ENCODE measurements around the gene CDIP1.

CDIP1 gene

DNA sequence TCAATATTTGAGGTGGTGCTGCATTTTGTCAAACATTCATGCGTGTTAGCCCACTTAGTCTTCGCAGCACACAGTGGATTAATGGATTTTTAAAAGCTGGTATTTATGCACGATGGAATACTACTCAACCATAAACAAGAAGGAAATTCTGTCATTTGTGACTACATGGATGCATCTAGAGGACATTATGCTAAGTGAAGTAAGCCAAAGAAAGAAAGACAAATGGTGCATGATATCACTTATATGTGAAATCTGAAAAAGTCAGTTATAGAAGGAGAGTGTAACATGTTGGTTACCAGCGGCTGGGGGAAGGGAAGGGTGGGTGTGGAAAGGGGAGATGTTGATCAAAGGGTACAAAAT, 39.4 kb downstream of the CDIP1 start:
- no peak overlapping the region for H3K9ac ChIP-seq (ENCODE audit: low read length)
- no peaks in the 10 kb centered on the region for H3K9me3 ChIP-seq (ENCODE audit: control insufficient read depth, low read length)
- H3K4me1 ChIP-seq (ENCODE audit: control insufficient read depth, insufficient read depth, low read length): peaks cover 71% of the 10 kb centered on the region
- H3K36me3 ChIP-seq (ENCODE audit: control insufficient read depth, insufficient read depth, low read length, severe bottlenecking): peaks cover 13% of the 10 kb centered on the region
- no peak overlapping the region for H3K4me3 ChIP-seq (ENCODE audit: low read length)
- DNase-seq (ENCODE audit: low read depth): no peak
- H3K27me3 ChIP-seq (replicated peaks; ENCODE audit: control insufficient read depth, insufficient read depth, low read length): no peaks in the 10 kb centered on the region

DNA sequence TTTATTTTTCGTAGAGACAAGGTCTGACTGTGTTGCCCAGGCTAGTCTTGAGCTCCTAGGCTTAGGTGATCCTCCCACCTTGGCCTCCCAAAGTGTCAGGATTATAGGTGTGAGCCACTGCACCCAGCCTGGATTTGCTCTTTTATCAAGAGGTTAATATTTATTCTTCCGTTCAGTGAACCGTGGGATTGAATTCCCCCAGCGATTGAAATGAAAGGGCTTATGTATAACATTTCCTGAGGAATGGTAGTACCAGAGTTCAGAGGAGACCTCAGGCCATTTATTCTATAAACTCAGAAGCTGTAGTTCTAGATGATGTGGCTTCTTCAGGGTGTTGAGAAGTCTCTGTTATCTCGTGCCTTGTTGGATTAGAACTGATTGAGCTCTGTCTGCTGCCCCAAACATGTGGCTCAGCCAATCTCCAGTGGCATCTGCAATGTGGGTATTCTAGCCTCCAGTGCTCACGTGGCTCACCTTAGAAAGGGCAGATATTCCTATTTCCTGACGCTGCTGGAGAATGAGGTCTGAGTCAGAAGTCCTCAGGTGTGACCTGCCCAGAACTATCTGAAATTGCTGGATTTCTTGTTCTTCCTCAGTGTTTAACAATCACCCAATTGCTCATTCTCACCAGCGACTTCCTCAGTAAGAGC, 39.9 kb downstream of the CDIP1 start:
- H3K9me3 ChIP-seq (ENCODE audit: control insufficient read depth, low read length): no peaks in the 10 kb centered on the region
- H3K27me3 ChIP-seq (replicated peaks; ENCODE audit: control insufficient read depth, insufficient read depth, low read length): no peaks in the 10 kb centered on the region
- no peak for DNase-seq (ENCODE audit: low read depth)
- H3K9ac ChIP-seq (ENCODE audit: low read length): no peak overlapping the region
- peaks cover 67% of the 10 kb centered on the region for H3K4me1 ChIP-seq (ENCODE audit: control insufficient read depth, insufficient read depth, low read length)
- H3K36me3 ChIP-seq (ENCODE audit: control insufficient read depth, insufficient read depth, low read length, severe bottlenecking): peaks cover 14% of the 10 kb centered on the region
- no peak overlapping the region for H3K4me3 ChIP-seq (ENCODE audit: low read length)

DNA sequence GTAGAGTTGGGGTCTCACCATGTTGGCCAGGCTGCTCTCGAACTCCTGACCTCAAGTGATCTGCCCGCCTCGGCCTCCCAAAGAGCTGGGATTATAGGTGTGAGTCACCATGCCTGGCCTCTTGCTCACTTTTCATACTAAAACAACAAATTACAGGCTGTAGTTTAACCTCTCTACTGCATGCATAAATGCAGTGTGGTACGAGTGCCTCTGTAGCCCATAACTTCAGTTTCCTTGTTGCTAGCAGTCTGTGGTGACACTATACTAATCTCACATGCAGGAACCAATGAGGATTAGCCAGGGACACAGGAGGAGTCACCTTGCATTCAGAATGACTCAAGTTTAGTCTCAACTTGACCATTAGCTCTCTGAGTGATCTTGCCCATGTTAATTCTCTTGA, 42.3 kb downstream of the CDIP1 start:
- no peaks in the 10 kb centered on the region for H3K9me3 ChIP-seq (ENCODE audit: control insufficient read depth, low read length)
- H3K9ac ChIP-seq (ENCODE audit: low read length): no peak overlapping the region
- H3K27me3 ChIP-seq (replicated peaks; ENCODE audit: control insufficient read depth, insufficient read depth, low read length): no peaks in the 10 kb centered on the region
- peaks cover 17% of the 10 kb centered on the region for H3K36me3 ChIP-seq (ENCODE audit: control insufficient read depth, insufficient read depth, low read length, severe bottlenecking)
- peak; percentile 25 for DNase-seq (ENCODE audit: low read depth)
- no peak overlapping the region for H3K4me3 ChIP-seq (ENCODE audit: low read length)
- H3K4me1 ChIP-seq (ENCODE audit: control insufficient read depth, insufficient read depth, low read length): peaks cover 58% of the 10 kb centered on the region

DNA sequence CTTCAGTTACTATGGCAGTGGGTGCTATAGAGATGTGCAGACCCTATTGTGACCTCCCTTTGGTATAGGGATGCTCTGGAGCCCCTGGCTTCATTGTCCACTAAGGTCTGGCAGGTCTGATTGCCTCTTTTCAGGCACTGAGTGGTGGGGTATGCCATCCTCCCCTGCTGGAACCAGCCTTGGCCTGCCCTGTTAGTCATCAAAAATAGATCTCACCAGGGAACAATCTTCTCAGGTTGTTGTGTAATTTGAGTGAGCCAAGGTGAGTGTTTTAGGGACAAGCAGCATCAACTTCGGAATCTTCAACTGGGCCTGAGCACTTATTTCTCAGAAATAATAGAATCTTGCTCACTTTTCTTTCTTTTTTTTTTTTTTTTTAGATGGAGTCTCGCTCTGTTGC, 42.8 kb downstream of the CDIP1 start:
- Histone ChIP-seq H3K9ac (ENCODE audit: low read length) (no peak overlapping the region), H3K9me3 (ENCODE audit: control insufficient read depth, low read length) (no peaks in the 10 kb centered on the region), H3K27me3 (replicated peaks; ENCODE audit: control insufficient read depth, insufficient read depth, low read length) (no peaks in the 10 kb centered on the region), H3K4me3 (ENCODE audit: low read length) (no peak overlapping the region), H3K4me1 (ENCODE audit: control insufficient read depth, insufficient read depth, low read length) (peaks cover 53% of the 10 kb centered on the region), H3K36me3 (ENCODE audit: control insufficient read depth, insufficient read depth, low read length, severe bottlenecking) (peaks cover 17% of the 10 kb centered on the region)
- DNase-seq (ENCODE audit: low read depth): no peak

DNA sequence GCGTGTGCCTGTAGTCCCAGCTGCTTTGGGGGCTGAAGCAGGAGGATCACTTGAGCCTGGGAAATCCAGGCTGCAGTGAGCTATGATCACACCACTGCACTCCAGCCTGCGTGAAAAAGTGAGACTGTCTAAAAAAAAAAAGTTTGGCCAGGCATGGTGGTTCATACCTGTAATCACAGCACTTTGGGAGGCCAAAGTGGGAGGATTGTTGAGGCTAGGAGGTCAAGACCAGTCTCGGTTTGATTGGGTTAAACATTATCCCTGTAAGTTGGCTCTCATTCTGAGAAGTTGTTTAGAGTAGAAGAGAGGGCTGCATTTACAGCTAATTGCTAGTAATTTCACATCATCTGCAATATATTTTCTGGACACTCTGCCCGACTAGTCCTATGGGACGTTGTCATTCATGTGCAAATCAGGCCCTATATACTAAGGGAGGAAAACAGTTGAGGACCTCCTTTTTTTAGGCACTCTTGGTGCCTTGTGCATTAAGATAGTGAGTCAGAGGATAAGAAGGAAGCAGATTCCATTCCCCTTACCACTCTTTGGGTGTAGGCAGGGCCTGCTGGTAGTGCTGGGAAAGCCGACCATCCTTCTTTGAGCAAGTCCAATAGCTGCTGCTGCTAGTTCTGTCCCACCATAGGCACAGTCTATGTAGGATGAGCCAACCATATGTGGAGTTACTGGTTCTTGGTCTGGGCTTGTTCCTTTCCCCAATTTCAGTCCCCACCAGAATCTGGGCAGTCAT, 43.7 kb downstream of the CDIP1 start:
- H3K4me3 ChIP-seq (ENCODE audit: low read length): no peak overlapping the region
- peak; percentile 57 for DNase-seq (ENCODE audit: low read depth)
- H3K27me3 ChIP-seq (replicated peaks; ENCODE audit: control insufficient read depth, insufficient read depth, low read length): no peaks in the 10 kb centered on the region
- peaks cover 24% of the 10 kb centered on the region for H3K36me3 ChIP-seq (ENCODE audit: control insufficient read depth, insufficient read depth, low read length, severe bottlenecking)
- H3K9ac ChIP-seq (ENCODE audit: low read length): no peak overlapping the region
- no peaks in the 10 kb centered on the region for H3K9me3 ChIP-seq (ENCODE audit: control insufficient read depth, low read length)
- peaks cover 45% of the 10 kb centered on the region for H3K4me1 ChIP-seq (ENCODE audit: control insufficient read depth, insufficient read depth, low read length)

DNA sequence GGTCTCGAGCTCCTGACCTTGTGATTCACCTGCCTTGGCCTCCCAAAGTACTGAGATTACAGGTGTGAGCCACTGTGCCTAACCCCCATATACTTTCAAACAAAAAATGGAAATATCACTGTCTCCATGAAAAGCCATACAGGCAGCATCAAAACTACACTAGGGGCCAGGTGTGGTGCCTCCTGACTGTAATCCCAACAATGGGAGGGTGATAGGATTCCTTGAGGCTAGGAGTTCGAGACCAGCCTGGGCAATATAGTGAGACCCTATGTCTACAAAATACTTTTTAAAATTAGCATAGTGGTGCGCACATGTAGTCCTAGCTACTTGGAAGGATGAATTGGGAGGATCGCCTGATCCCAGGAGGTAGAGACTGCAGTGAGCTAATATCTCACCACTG, 46.7 kb downstream of the CDIP1 start:
- H3K4me1 ChIP-seq (ENCODE audit: control insufficient read depth, insufficient read depth, low read length): peaks cover 50% of the 10 kb centered on the region

DNA sequence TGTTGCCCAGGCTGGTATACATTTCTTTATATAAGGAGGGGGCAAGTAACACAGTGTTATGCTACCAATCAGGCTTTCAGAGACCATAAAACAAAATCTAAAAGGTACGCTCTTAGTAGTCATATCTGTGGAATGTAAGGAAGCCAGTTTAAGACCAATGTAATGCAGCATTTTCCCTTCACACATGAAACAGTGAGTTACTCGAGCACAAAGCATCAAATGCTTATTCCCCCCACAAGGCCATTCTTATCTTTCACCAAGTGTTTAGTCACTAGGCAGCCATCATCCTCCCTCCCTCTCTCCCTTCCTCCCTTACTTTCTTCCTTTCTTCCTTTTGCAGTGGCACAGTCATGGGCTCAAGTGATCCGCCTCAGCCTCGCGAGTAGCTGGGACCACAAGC, 49.5 kb downstream of the CDIP1 start:
- peak overlapping the region; percentile 54 for H3K4me3 ChIP-seq (ENCODE audit: low read length)
- peaks cover 41% of the 10 kb centered on the region for H3K4me1 ChIP-seq (ENCODE audit: control insufficient read depth, insufficient read depth, low read length)
- peak overlapping the region; percentile 69 for H3K9ac ChIP-seq (ENCODE audit: low read length)
- no peaks in the 10 kb centered on the region for H3K9me3 ChIP-seq (ENCODE audit: control insufficient read depth, low read length)
- H3K27me3 ChIP-seq (replicated peaks; ENCODE audit: control insufficient read depth, insufficient read depth, low read length): no peaks in the 10 kb centered on the region
- peak; percentile 59 for DNase-seq (ENCODE audit: low read depth)
- peaks cover 31% of the 10 kb centered on the region for H3K36me3 ChIP-seq (ENCODE audit: control insufficient read depth, insufficient read depth, low read length, severe bottlenecking)

More for the DNA sequence above, 46.7 kb downstream of the CDIP1 start:
- Histone ChIP-seq H3K4me3 (ENCODE audit: low read length) (no peak overlapping the region), H3K36me3 (ENCODE audit: control insufficient read depth, insufficient read depth, low read length, severe bottlenecking) (peaks cover 18% of the 10 kb centered on the region), H3K9ac (ENCODE audit: low read length) (no peak overlapping the region), H3K27me3 (replicated peaks; ENCODE audit: control insufficient read depth, insufficient read depth, low read length) (no peaks in the 10 kb centered on the region), H3K9me3 (ENCODE audit: control insufficient read depth, low read length) (no peaks in the 10 kb centered on the region)
- no peak for DNase-seq (ENCODE audit: low read depth)

DNA sequence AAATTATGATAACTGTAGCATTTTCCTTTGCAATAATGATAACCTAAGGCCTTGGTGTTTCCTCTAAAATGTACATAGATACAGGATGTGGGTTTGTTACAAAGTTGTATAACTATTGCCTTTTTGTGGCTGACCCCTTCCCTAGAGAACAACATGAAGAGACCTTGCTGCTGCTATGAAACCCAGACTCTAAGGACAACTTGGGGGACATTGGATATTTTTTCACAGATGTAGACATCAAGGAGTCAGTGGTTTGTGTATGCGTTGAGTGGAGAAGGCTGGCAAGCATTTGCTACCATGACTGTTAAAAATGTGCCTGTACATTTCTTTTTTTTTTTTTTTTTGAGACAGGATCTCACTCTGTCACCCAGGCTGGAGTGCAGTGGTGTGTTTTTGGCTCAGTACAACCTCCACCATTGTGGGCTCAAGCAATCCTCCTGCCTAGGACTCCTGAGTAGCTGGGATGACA, 50.0 kb downstream of the CDIP1 start:
- H3K4me3 ChIP-seq (ENCODE audit: low read length): peak overlapping the region; percentile 54
- no peaks in the 10 kb centered on the region for H3K27me3 ChIP-seq (replicated peaks; ENCODE audit: control insufficient read depth, insufficient read depth, low read length)
- H3K4me1 ChIP-seq (ENCODE audit: control insufficient read depth, insufficient read depth, low read length): peaks cover 41% of the 10 kb centered on the region
- DNase-seq (ENCODE audit: low read depth): no peak
- peaks cover 29% of the 10 kb centered on the region for H3K36me3 ChIP-seq (ENCODE audit: control insufficient read depth, insufficient read depth, low read length, severe bottlenecking)
- H3K9me3 ChIP-seq (ENCODE audit: control insufficient read depth, low read length): no peaks in the 10 kb centered on the region
- peak overlapping the region; percentile 69 for H3K9ac ChIP-seq (ENCODE audit: low read length)

DNA sequence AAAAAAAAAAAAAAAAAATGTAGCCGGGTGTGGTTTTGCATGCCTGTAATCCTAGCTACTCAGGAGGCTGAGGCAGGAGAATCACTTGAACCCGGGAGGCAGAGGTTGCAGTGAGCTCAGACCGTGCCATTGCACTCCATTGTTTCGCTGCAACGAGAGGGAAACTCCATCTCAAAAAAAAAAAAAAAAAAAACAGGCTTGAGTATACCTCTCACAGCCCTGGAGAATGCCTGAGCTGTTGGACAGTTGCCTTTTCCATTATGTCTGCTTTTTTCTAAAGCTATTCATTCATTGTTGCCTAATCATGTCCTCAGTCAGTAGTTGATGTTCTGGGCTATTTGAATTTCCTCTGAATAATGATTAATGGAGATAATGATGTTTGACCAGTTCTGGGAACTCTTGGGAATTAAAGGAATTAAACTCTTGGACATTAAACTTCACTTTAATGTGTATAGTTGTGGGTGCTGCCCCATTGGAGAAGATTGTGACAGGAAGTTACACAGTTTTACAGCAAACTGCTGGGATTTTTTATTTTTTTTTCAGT, 50.5 kb downstream of the CDIP1 start:
- peak; percentile 55 for DNase-seq (ENCODE audit: low read depth)
- Histone ChIP-seq H3K4me3 (ENCODE audit: low read length) (peak overlapping the region; percentile 54), H3K9me3 (ENCODE audit: control insufficient read depth, low read length) (no peaks in the 10 kb centered on the region), H3K36me3 (ENCODE audit: control insufficient read depth, insufficient read depth, low read length, severe bottlenecking) (peaks cover 27% of the 10 kb centered on the region), H3K27me3 (replicated peaks; ENCODE audit: control insufficient read depth, insufficient read depth, low read length) (no peaks in the 10 kb centered on the region), H3K4me1 (ENCODE audit: control insufficient read depth, insufficient read depth, low read length) (peaks cover 41% of the 10 kb centered on the region), H3K9ac (ENCODE audit: low read length) (peak overlapping the region; percentile 69)

DNA sequence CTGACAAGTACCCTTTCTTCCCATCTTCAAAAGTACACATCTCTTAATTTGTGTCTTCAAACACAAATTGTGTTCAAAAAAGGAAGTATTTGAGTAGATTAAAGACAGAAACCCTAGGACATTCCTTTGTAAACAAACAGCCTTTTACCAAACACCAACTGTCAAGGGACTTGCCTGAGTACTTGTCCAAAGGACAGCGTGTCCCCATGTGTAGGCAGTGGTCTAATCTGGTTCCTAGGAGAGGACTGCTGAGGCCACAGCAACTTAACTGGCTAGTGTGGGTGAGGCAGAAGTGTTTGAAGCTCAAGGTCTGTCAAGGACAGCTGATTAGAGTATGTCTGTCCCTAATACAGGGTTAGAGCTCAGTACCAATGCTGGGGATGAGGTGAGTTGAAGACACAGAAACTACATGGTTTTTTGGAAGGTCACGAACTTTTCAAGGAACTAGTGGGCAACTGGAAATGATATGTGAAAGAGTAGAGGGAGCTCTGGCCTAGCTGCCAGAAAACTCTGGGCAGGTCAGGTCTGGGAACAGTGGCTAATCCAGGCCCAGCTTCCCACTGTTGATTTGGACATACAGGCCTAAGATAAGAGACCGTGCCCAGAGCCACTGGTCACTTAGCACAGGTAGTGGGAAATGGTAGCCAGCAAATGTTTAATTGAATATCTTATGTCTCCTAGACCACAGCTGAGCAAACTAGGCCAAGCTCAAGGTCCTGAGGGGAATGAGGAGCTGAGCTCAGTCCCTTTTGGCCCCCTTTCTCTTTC, 52.3 kb downstream of the CDIP1 start:
- Histone ChIP-seq H3K4me1 (ENCODE audit: control insufficient read depth, insufficient read depth, low read length) (peaks cover 41% of the 10 kb centered on the region), H3K9me3 (ENCODE audit: control insufficient read depth, low read length) (no peaks in the 10 kb centered on the region), H3K4me3 (ENCODE audit: low read length) (peak overlapping the region; percentile 12), H3K9ac (ENCODE audit: low read length) (peak overlapping the region; percentile 7), H3K27me3 (replicated peaks; ENCODE audit: control insufficient read depth, insufficient read depth, low read length) (no peaks in the 10 kb centered on the region), H3K36me3 (ENCODE audit: control insufficient read depth, insufficient read depth, low read length, severe bottlenecking) (peaks cover 27% of the 10 kb centered on the region)
- no peak for DNase-seq (ENCODE audit: low read depth)

DNA sequence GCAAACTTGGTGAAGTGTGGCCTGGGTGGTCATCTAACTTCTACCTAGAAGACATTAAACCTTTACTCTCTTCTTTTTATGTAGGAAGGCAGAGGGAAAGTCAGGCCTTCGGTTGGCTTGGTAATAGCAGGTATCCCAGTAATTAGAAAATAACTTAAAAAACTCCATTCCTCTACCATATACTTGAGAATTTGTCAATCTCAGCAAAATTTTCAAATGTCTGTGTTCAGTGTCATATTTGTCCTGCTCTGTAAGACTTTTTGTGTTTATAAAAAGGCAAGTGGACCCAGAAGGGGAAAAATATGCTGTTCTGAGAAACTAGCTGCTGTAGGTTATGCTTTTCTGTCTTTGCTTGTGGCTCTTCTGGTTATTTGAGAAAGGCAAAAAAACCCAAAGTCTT, 56.6 kb downstream of the CDIP1 start:
- no peaks in the 10 kb centered on the region for H3K9me3 ChIP-seq (ENCODE audit: control insufficient read depth, low read length)
- H3K36me3 ChIP-seq (ENCODE audit: control insufficient read depth, insufficient read depth, low read length, severe bottlenecking): peaks cover 16% of the 10 kb centered on the region
- no peak overlapping the region for H3K9ac ChIP-seq (ENCODE audit: low read length)

More for the DNA sequence above, 56.6 kb downstream of the CDIP1 start:
- H3K4me3 ChIP-seq (ENCODE audit: low read length): no peak overlapping the region
- peaks cover 28% of the 10 kb centered on the region for H3K4me1 ChIP-seq (ENCODE audit: control insufficient read depth, insufficient read depth, low read length)
- no peaks in the 10 kb centered on the region for H3K27me3 ChIP-seq (replicated peaks; ENCODE audit: control insufficient read depth, insufficient read depth, low read length)
- no peak for DNase-seq (ENCODE audit: low read depth)
